Fibroblast of skin of left quadriceps (primary cell): ENCODE measurements around the gene SLC8A1.
A peak's percentile ranks its signal among the peaks of the same experiment; 100 is the strongest.

Experiments used
- DNase-seq, 2 experiments: peaks; one replicate each; pipeline ENCODE4 v3.0.0-alpha.2; 2013; ENCODE audit warnings: low read depth in 2 of 2

The SLC8A1 gene

GRCh38 chr2:40310303-40310702 is 141.6 kb downstream of the SLC8A1 start:
- no peak for DNase-seq

- DNase-seq: no peak
Measured at GRCh38 chr2:40304340-40304739, 147.6 kb downstream of the SLC8A1 start.

- no peak for DNase-seq
Measured at GRCh38 chr2:40303746-40304145, 148.1 kb downstream of the SLC8A1 start.

GRCh38 chr2:40302751-40303325 is 149.1 kb downstream of the SLC8A1 start:
- no peak for DNase-seq

GRCh38 chr2:40300391-40300790 is 151.5 kb downstream of the SLC8A1 start:
- no peak for DNase-seq

GRCh38 chr2:40299781-40300180 is 152.1 kb downstream of the SLC8A1 start:
- DNase-seq: no peak

GRCh38 chr2:40299173-40299572 is 152.7 kb downstream of the SLC8A1 start:
- DNase-seq: no peak

- DNase-seq: no peak
Measured at GRCh38 chr2:40298026-40298425, 153.9 kb downstream of the SLC8A1 start.

- no peak for DNase-seq
Measured at GRCh38 chr2:40292291-40292690, 159.6 kb downstream of the SLC8A1 start.

GRCh38 chr2:40289771-40290404 is 162.0 kb downstream of the SLC8A1 start:
- no peak for DNase-seq

GRCh38 chr2:40287773-40288172 is 164.1 kb downstream of the SLC8A1 start:
- no peak for DNase-seq

GRCh38 chr2:40287195-40287594 is 164.7 kb downstream of the SLC8A1 start:
- DNase-seq: no peak

- DNase-seq: no peak
Measured at GRCh38 chr2:40286721-40287120, 165.2 kb downstream of the SLC8A1 start.

- DNase-seq: no peak
Measured at GRCh38 chr2:40285391-40285790, 166.5 kb downstream of the SLC8A1 start.

- DNase-seq: no peak
Measured at GRCh38 chr2:40284797-40285196, 167.1 kb downstream of the SLC8A1 start.

- no peak for DNase-seq
Measured at GRCh38 chr2:40283111-40283909, 168.6 kb downstream of the SLC8A1 start.

GRCh38 chr2:40282428-40282827 is 169.5 kb downstream of the SLC8A1 start:
- DNase-seq: no peak

- peak; percentile 44 to 52 for DNase-seq
Measured at GRCh38 chr2:40281021-40281940, 170.6 kb downstream of the SLC8A1 start.

- DNase-seq: no peak
Measured at GRCh38 chr2:40279482-40279881, 172.4 kb downstream of the SLC8A1 start.

GRCh38 chr2:40279001-40279400 is 172.9 kb downstream of the SLC8A1 start:
- no peak for DNase-seq

GRCh38 chr2:40276076-40276475 is 175.8 kb downstream of the SLC8A1 start:
- DNase-seq: no peak

- no peak for DNase-seq
Measured at GRCh38 chr2:40274270-40274669, 177.6 kb downstream of the SLC8A1 start.
